ENCODE results near the gene HSD17B1.
A peak's percentile ranks its signal among the peaks of the same experiment; 100 is the strongest.
"Not testable (repeated sequence)": the region's sequence is repeated elsewhere in the genome, so short reads cannot be mapped to it uniquely, and the experiment has no call there.

HSD17B1 gene

DNA sequence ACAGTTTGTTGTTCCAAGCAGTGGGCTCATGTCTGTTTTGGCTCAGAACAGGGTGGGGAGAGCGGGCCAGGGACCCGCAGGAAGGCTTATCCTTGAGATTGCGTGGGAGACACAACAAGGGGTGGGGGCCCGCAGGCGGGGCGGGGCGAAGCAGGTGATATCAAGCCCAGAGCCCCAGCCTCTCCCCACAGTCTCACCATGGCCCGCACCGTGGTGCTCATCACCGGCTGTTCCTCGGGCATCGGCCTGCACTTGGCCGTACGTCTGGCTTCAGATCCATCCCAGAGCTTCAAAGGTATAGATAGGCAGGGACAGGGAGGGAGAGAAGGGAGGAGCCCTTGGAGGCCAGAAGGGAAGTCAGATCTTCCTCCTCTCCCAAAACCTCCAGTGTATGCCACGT lies at the start of gene HSD17B1:
TSS of gene HSD17B1 (plus strand) at position 188 of the 400 bp plus-strand sequence. CDS start at position 199, 11 bp downstream.
- in situ Hi-C loops (cut with HindIII; ENCODE audit: low sequenced_read_pairs); DNase-seq (ENCODE audit: low read depth): not testable (repeated sequence)
- peak within 1 kb of the TSS; percentile 75 for H3K4me3 ChIP-seq (ENCODE audit: low read depth, low read length)

GRCh38 chr17:42502926-42503325 lies 49.8 kb upstream of the HSD17B1 start:
- no peak overlapping the region for H3K4me3 ChIP-seq (ENCODE audit: low read depth, low read length)
- in situ Hi-C loops (cut with HindIII; ENCODE audit: low sequenced_read_pairs): no loop called here
- DNase-seq (ENCODE audit: low read depth): no peak
- TF ChIP-seq, protein P1, sequence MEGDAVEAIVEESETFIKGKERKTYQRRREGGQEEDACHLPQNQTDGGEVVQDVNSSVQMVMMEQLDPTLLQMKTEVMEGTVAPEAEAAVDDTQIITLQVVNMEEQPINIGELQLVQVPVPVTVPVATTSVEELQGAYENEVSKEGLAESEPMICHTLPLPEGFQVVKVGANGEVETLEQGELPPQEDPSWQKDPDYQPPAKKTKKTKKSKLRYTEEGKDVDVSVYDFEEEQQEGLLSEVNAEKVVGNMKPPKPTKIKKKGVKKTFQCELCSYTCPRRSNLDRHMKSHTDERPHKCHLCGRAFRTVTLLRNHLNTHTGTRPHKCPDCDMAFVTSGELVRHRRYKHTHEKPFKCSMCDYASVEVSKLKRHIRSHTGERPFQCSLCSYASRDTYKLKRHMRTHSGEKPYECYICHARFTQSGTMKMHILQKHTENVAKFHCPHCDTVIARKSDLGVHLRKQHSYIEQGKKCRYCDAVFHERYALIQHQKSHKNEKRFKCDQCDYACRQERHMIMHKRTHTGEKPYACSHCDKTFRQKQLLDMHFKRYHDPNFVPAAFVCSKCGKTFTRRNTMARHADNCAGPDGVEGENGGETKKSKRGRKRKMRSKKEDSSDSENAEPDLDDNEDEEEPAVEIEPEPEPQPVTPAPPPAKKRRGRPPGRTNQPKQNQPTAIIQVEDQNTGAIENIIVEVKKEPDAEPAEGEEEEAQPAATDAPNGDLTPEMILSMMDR (IDR thresholded peaks at IDR 0.05; ENCODE audit: low read depth, low read length, missing control alignments): no peak

DNA sequence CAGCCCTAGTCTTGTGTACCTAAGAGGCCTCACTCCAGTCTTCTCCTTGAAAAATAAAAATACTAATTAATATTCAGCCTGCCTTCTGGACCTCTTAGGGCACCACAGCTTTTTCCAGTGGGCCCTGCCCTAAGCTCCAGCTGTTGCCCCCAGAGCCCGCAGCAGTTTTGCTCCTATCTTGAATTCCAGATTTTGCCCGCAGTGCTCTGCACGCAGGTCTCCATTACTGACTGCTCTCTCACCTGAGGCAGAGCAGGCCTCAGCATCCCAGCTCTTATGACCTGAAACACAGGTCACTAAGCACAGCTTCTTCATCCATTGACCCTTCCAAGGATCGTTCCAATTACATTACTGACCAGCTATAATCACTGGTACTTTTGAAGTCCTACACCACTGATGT lies 45.1 kb upstream of the HSD17B1 start:
- H3K4me3 ChIP-seq (ENCODE audit: low read depth, low read length): no peak overlapping the region
- DNase-seq (ENCODE audit: low read depth): no peak
- in situ Hi-C loops (cut with HindIII; ENCODE audit: low sequenced_read_pairs): no loop called here
- TF ChIP-seq, protein P1 (IDR thresholded peaks at IDR 0.05; ENCODE audit: low read depth, low read length, missing control alignments): no peak

DNA sequence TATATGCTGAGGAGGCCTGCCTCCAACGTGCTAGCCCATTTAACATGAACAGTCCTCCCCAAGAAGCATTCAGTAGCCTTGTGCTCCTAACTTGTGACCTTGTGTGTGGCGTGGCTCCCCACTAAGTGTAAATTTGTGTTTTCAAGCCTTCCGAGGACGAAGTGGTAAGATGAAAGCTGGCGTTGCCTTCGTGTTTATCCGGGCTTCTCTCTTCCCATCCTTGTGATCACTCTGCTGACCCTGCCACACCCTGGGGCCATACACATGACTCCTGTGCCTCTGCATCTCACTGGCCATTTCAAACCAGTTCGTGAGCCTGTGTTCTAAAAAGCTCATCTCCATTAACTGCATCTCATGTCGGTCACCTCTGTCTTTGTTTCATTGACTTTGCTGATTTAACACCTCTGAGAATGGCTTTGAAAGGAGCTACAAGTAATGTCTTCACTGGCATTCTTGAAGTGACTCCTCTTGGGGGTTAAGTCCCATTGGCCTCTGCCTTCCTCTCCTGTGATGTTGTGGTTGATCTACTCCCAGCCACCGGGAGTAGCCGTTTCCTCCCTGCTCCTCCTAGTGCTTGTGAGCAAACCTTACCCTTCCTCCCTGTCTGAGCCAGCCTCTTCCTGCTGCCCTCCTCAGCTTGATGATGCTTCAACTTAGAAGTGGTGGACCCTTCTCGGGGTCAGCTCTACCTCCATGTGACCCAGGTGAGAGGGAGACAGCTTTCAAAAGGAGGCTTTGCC lies 44.1 kb upstream of the HSD17B1 start:
- in situ Hi-C loops (cut with HindIII; ENCODE audit: low sequenced_read_pairs): no loop called here

DNA sequence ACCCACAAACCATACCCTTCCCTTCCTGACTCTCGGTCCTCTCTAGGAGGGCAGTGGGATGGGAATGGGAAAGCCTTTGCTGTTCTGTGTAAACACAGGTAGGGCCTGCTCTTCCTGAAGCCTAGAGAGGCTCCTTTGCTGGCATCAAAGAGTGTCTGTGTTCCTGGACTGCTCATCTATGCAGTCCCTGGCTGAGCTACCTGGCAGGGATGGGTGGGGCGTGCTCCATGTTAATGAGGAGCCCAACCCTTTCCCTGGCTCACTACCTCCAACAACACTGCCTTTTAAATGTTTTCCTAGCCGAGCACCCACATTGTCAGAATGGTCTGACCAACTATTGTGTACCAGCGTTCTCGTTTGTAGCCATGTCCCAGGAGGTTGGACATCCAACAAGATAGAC lies 43.3 kb upstream of the HSD17B1 start:
- TF ChIP-seq, protein P1 (IDR thresholded peaks at IDR 0.05; ENCODE audit: low read depth, low read length, missing control alignments): no peak
- no peak overlapping the region for H3K4me3 ChIP-seq (ENCODE audit: low read depth, low read length)
- no peak for DNase-seq (ENCODE audit: low read depth)
- in situ Hi-C loops (cut with HindIII; ENCODE audit: low sequenced_read_pairs): no loop called here

More for the DNA sequence above, 44.1 kb upstream of the HSD17B1 start:
- H3K4me3 ChIP-seq (ENCODE audit: low read depth, low read length): no peak overlapping the region
- TF ChIP-seq, protein P1 (IDR thresholded peaks at IDR 0.05; ENCODE audit: low read depth, low read length, missing control alignments): no peak
- no peak for DNase-seq (ENCODE audit: low read depth)

DNA sequence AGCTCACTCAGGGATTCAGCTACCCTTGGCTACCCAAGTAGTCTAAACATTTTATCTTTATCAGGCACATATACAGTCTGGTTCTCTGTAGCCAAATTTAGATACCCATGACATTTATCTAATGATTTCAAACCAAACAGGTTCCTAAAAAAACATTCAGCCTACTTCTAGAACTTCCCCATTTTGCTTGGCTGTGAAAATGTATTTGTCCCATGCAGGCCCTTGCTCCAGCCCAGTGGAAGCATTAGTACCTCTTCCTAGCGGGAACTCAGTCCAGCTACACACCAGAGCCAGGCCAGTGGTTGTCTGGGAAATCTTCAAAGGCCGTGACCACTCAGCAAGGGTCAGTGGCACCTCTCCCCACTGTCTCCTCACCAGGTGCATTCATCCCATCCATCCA lies 42.9 kb upstream of the HSD17B1 start:
- H3K4me3 ChIP-seq (ENCODE audit: low read depth, low read length): no peak overlapping the region

GRCh38 chr17:42512246-42512645 lies 40.5 kb upstream of the HSD17B1 start:
- H3K4me3 ChIP-seq (ENCODE audit: low read depth, low read length): no peak overlapping the region
- TF ChIP-seq, protein P1 (IDR thresholded peaks at IDR 0.05; ENCODE audit: low read depth, low read length, missing control alignments): no peak
- in situ Hi-C loops (cut with HindIII; ENCODE audit: low sequenced_read_pairs): loop anchor here (10.0 kb wide), 1 partner anchor 197 kb away; no protein-coding TSS in a partner anchor
- DNase-seq (ENCODE audit: low read depth): no peak

More for the DNA sequence above, 42.9 kb upstream of the HSD17B1 start:
- TF ChIP-seq, protein P1 (IDR thresholded peaks at IDR 0.05; ENCODE audit: low read depth, low read length, missing control alignments): no peak
- in situ Hi-C loops (cut with HindIII; ENCODE audit: low sequenced_read_pairs): loop anchor here (10.0 kb wide), 1 partner anchor 195 kb away; no protein-coding TSS in a partner anchor
- DNase-seq (ENCODE audit: low read depth): no peak

All from astrocyte of the cerebellum (primary cell).